ENCODE measurements around the gene NINL. TPM values are rescaled to one million over a fixed set of nuclear protein-coding genes. Genes with fewer than 3 reads are reported as not detected.
"Not testable (repeated sequence)": the region's sequence is repeated elsewhere in the genome, so short reads cannot be mapped to it uniquely, and the experiment has no call there.

The NINL gene
- total RNA-seq, 6 experiments from 2014 or later, result 3.6 to 16.0 (median 7.1) TPM

- ATAC-seq, result no peak
- Histone ChIP-seq H3K36me3 (no peaks in the 10 kb centered on the region), H3K4me3 (no peak overlapping the region), H3K27ac (no peak overlapping the region), H3K4me1 (peaks cover 0 to 10% (median 0%) of the 10 kb centered on the region in 4 donors), H3K27me3 (no peaks in the 10 kb centered on the region), H3K9me3 (no peaks in the 10 kb centered on the region)
- no peak for DNase-seq
- 84% methylated on average over 4 of the region's 5 CpGs for WGBS (ENCODE audit: insufficient coverage, low coverage, low lambda C conversion rate, missing lambda C conversion rate)
- intact Hi-C loops (cut with DNase I), result no loop called here
- TF ChIP-seq CTCF (IDR thresholded peaks at IDR 0.05) (no peak), POLR2A (IDR thresholded peaks at IDR 0.05) (no peak)
Measured at GRCh38 chr20:25552977-25553376, 32.4 kb downstream of the NINL start.

GRCh38 chr20:25551413-25552215, 33.7 kb downstream of the NINL start:
- 76% methylated on average over 5 of the region's 6 CpGs for WGBS (ENCODE audit: insufficient coverage, low coverage, low lambda C conversion rate, missing lambda C conversion rate)
- Histone ChIP-seq H3K9me3 (no peaks in the 10 kb centered on the region), H3K4me3 (no peak overlapping the region), H3K36me3 (no peaks in the 10 kb centered on the region), H3K4me1 (peaks cover 0 to 10% (median 0%) of the 10 kb centered on the region in 4 donors), H3K27me3 (no peaks in the 10 kb centered on the region), H3K27ac (no peak overlapping the region)
- TF ChIP-seq CTCF (IDR thresholded peaks at IDR 0.05) (no peak), POLR2A (IDR thresholded peaks at IDR 0.05) (no peak)
- ATAC-seq (no peak), DNase-seq (no peak)
- intact Hi-C loops (cut with DNase I), result no loop called here

- WGBS (ENCODE audit: insufficient coverage, low coverage, low lambda C conversion rate, missing lambda C conversion rate), result 67% methylated on average over 1 of the region's 7 CpGs
- intact Hi-C loops (cut with DNase I); ATAC-seq: not testable (repeated sequence)
Measured at GRCh38 chr20:25550645-25551337, 34.5 kb downstream of the NINL start.

GRCh38 chr20:25549843-25550477, 35.4 kb downstream of the NINL start:
- Histone ChIP-seq H3K36me3 (no peaks in the 10 kb centered on the region), H3K9me3 (no peaks in the 10 kb centered on the region), H3K4me1 (peaks cover 0 to 10% (median 0%) of the 10 kb centered on the region in 4 donors), H3K4me3 (no peak overlapping the region), H3K27me3 (no peaks in the 10 kb centered on the region), H3K27ac (no peak overlapping the region)
- no peak for TF ChIP-seq CTCF (IDR thresholded peaks at IDR 0.05)
- no peak for TF ChIP-seq POLR2A (IDR thresholded peaks at IDR 0.05)
- 82% methylated on average over 8 of the region's 10 CpGs for WGBS (ENCODE audit: insufficient coverage, low coverage, low lambda C conversion rate, missing lambda C conversion rate)
- no peak for DNase-seq
- intact Hi-C loops (cut with DNase I), result no loop called here
- ATAC-seq, result peak in 1 of 4 donors; percentile 23

More at GRCh38 chr20:25550645-25551337, 34.5 kb downstream of the NINL start:
- not testable (repeated sequence) for DNase-seq, H3K27ac ChIP-seq, H3K27me3 ChIP-seq, H3K4me3 ChIP-seq, H3K36me3 ChIP-seq, H3K9me3 ChIP-seq
- H3K4me1 ChIP-seq, result peaks cover 0 to 10% (median 0%) of the 10 kb centered on the region in 4 donors

All from right lobe of liver (tissue), 6 donors.